Gastroesophageal sphincter (tissue), 4 donors: ENCODE measurements around the gene ORM2. TPM values are rescaled to one million over a fixed set of nuclear protein-coding genes. Genes with fewer than 3 reads are reported as not detected.

Experiments
- ATAC-seq: fragments of 150-250 bp; one replicate; pipeline ENCODE4 v1.9.1; 2016; ENCODE audit warnings: mild to moderate bottlenecking, moderate library complexity
- H3K27ac ChIP-seq, 4 donors: fragments of 200-600 bp; sonication (generic) in 3 of 4; 1 replicate in 3 of 4; 2 replicates in 1 of 4; pipeline ENCODE4 v1.5.1; 2016 to 2019
- H3K27me3 ChIP-seq: fragments of 200-600 bp; sonication (generic); one replicate; pipeline ENCODE4 v1.5.1; 2019
- H3K36me3 ChIP-seq, 2 donors: fragments of 200-600 bp; sonication (generic); one replicate each; pipeline ENCODE4 v1.5.1; 2019; ENCODE audit warnings: control low read depth in 1 of 2
- H3K4me1 ChIP-seq, 3 donors: fragments of 200-600 bp; sonication (generic); 1 replicate in 2 of 3; 2 replicates in 1 of 3; pipeline ENCODE4 v1.5.1; 2016 to 2019; ENCODE audit warnings: control low read depth in 2 of 3
- H3K4me3 ChIP-seq, 2 donors: fragments of 200-600 bp; sonication (generic); one replicate each; pipeline ENCODE4 v1.5.1; 2019; ENCODE audit warnings: mild to moderate bottlenecking in 1 of 2, moderate library complexity in 1 of 2
- H3K9me3 ChIP-seq, 3 donors: fragments of 200-600 bp; sonication (generic); one replicate each; pipeline ENCODE4 v1.5.1; 2017 to 2019; ENCODE audit warnings: control low read depth in 2 of 3
- CTCF ChIP-seq, 4 experiments: fragments of 200-600 bp in 2 of 4; fragments of 450-650 bp in 2 of 4; sonication (generic) in 1 of 4; IDR thresholded peaks; one replicate each; pipeline ENCODE4 v1.5.1; 2017 to 2019; ENCODE audit warnings: antibody characterized with exemption in 4 of 4, mild to moderate bottlenecking in 2 of 4, moderate library complexity in 2 of 4
- EP300 ChIP-seq: sonication (generic); formaldehyde crosslinking; IDR thresholded peaks from one replicate; pipeline ENCODE4 v1.6.1; 2017; ENCODE audit warnings: antibody characterized with exemption, mild to moderate bottlenecking
- POLR2A ChIP-seq, 2 donors: fragments of 450-650 bp; IDR thresholded peaks; one replicate each; pipeline ENCODE4 v1.6.1; 2017; ENCODE audit warnings: antibody characterized with exemption in 2 of 2, mild to moderate bottlenecking in 2 of 2, moderate library complexity in 1 of 2
- POLR2AphosphoS5 ChIP-seq: sonication (generic); formaldehyde crosslinking; IDR thresholded peaks from one replicate; pipeline ENCODE4 v1.6.1; 2017; ENCODE audit warnings: antibody characterized with exemption
- WGBS, 2 donors: methylation state at CpG; one replicate each; pipeline ENCODE4 v1.1.5; 2018; ENCODE audit warnings: low coverage in 1 of 2; 5-methylcytosine and 5-hydroxymethylcytosine counted together
- total RNA-seq, 4 donors: library from RNA; depleted of rRNA; stranded (reverse); fragments of >200 nt; gene quantifications; one replicate each; pipeline ENCODE4 v1.1.0, GENCODE V29; 2016

The ORM2 gene
- total RNA-seq, 4 donors from 2014 or later, result not detected

GRCh38 chr9:114365194-114365593, 35.5 kb downstream of the ORM2 start:
- H3K27ac ChIP-seq, result no peak overlapping the region
- H3K9me3 ChIP-seq, result no peaks in the 10 kb centered on the region
- no peaks in the 10 kb centered on the region for H3K27me3 ChIP-seq
- 76 to 83% methylated on average over 2 of the region's 2 CpGs for WGBS, 2 donors
- no peak for TF ChIP-seq POLR2A (IDR thresholded peaks at IDR 0.05)
- TF ChIP-seq EP300, result no peak
- TF ChIP-seq POLR2AphosphoS5, result no peak
- no peak for TF ChIP-seq CTCF (IDR thresholded peaks at IDR 0.05)
- peaks cover 0 to 8% (median 0%) of the 10 kb centered on the region in 3 donors for H3K4me1 ChIP-seq
- peaks cover 0 to 91% of the 10 kb centered on the region in 2 donors for H3K36me3 ChIP-seq
- H3K4me3 ChIP-seq, result no peak overlapping the region
- no peak for ATAC-seq

- H3K36me3 ChIP-seq, result peaks cover 0 to 85% of the 10 kb centered on the region in 2 donors
These were observed 36.9 kb downstream of the ORM2 start for GRCh38 chr9:114366334-114367128.

GRCh38 chr9:114367366-114367765, 37.7 kb downstream of the ORM2 start:
- H3K27ac ChIP-seq, result peak overlapping the region in 1 of 4 donors; percentile 4
- WGBS, 2 donors, result 63% methylated on average over 1 of the region's 6 CpGs; no CpG with 5 or more reads in 1 of the 2 donors

More at GRCh38 chr9:114366334-114367128, 36.9 kb downstream of the ORM2 start:
- Histone ChIP-seq H3K27me3 (no peaks in the 10 kb centered on the region), H3K4me3 (no peak overlapping the region), H3K4me1 (peaks cover 0 to 21% (median 0%) of the 10 kb centered on the region in 3 donors), H3K27ac (peak overlapping the region in 2 of 4 donors; percentile 29 to 32), H3K9me3 (no peaks in the 10 kb centered on the region)
- no peak for TF ChIP-seq POLR2A (IDR thresholded peaks at IDR 0.05)
- no peak for TF ChIP-seq CTCF (IDR thresholded peaks at IDR 0.05)
- TF ChIP-seq EP300, result no peak
- TF ChIP-seq POLR2AphosphoS5, result no peak
- peak; percentile 28 for ATAC-seq
- 46 to 56% methylated on average over 9 to 10 of the region's 10 CpGs for WGBS, 2 donors

GRCh38 chr9:114367772-114368569, 38.3 kb downstream of the ORM2 start:
- TF ChIP-seq POLR2AphosphoS5 (no peak), CTCF (IDR thresholded peaks at IDR 0.05) (no peak), EP300 (no peak), POLR2A (IDR thresholded peaks at IDR 0.05) (no peak)
- no peaks in the 10 kb centered on the region for H3K9me3 ChIP-seq
- no CpG with 5 or more reads among the region's 14 CpGs for WGBS, 2 donors
- H3K27me3 ChIP-seq, result no peaks in the 10 kb centered on the region
- H3K27ac ChIP-seq, result peak overlapping the region in 2 of 4 donors; percentile 2 to 4
- H3K36me3 ChIP-seq, result peaks cover 0 to 77% of the 10 kb centered on the region in 2 donors
- peaks cover 0 to 35% (median 4%) of the 10 kb centered on the region in 3 donors for H3K4me1 ChIP-seq
- ATAC-seq, result no peak
- no peak overlapping the region for H3K4me3 ChIP-seq

More at GRCh38 chr9:114367366-114367765, 37.7 kb downstream of the ORM2 start:
- Histone ChIP-seq H3K4me1 (peaks cover 0 to 29% (median 2%) of the 10 kb centered on the region in 3 donors), H3K9me3 (no peaks in the 10 kb centered on the region), H3K4me3 (no peak overlapping the region), H3K27me3 (no peaks in the 10 kb centered on the region), H3K36me3 (peaks cover 0 to 79% of the 10 kb centered on the region in 2 donors)
- no peak for TF ChIP-seq POLR2AphosphoS5
- TF ChIP-seq POLR2A (IDR thresholded peaks at IDR 0.05), result no peak
- TF ChIP-seq CTCF (IDR thresholded peaks at IDR 0.05), result no peak
- TF ChIP-seq EP300, result no peak
- no peak for ATAC-seq
